ENCODE data around the gene LPCAT1. TPM values are rescaled to one million over a fixed set of nuclear protein-coding genes. Genes with fewer than 3 reads are reported as not detected.

Gene LPCAT1
- total and polyA plus RNA-seq, 2 of the 13 experiments (the other 11 are each of a cell fraction or from before 2014, with no cell fraction given): 29.8 to 90.6 TPM

DNA sequence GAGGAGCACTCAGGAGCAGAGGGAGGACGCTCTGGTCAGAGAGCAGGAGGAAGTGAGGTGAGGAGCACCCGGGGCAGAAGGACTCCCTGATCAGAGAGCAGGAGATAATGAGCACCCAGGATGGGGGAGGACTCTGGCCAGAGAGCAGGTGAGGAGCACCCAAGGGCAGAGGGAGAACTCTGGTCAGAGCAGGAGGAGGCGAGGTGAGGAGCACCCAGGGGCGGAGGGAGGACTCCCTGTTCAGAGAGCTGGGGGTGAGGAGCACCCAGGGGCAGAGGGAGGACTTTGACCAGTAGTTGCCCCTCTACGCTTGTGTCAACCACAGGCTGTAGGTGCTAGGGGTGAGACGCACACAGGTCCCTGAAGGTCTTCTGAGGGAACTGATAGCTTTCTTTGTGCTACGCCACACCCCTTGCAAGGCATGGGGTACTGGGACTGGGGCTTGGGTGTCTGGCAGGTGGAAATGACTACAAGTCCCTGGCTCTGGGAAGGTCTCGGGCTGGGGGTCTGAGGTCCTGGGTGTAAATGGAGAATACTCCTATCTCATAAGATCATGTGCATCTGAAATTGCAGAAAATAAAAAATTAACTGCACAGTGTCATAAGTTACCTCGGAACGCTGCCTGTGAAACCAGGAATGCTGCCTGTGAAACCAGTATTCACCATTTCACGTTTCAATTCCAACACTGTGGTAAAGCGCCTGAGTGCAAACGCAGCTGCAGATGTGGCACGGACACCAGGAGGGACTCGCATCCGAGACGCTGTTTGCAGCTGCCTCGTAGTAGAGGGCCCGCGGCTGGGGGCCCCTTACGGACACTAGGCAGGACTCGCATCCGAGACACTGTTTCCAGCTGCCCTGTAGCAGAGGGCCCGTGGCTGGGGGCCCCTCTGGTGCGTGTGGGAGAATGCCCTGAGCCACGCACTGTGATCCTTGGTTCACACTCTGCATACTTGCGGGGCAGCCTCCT lies 51.5 kb downstream of the LPCAT1 start:
- H3K4me3 ChIP-seq (replicated peaks in 1 of 3; ENCODE audit: insufficient read depth in 1 of 3, low read depth in 2 of 3, low read length in 3 of 3): no peak overlapping the region
- peaks cover 8% of the 10 kb centered on the region; the same call in 1 of the 2 replicates for H4K20me1 ChIP-seq (ENCODE audit: insufficient read depth, low read length)
- no peak for FAIRE-seq
- peaks cover 20 to 49% of the 10 kb centered on the region in 2 experiments for H3K36me3 ChIP-seq (replicated peaks in 1 of 2; ENCODE audit: control insufficient read depth in 1 of 2, insufficient read depth in 2 of 2, low read length in 2 of 2)
- ChIA-PET CTCF (ENCODE audit: low intra/inter-chr PET ratio, low total read pairs) (no interaction called here), POLR2A (no interaction called here)
- in situ Hi-C loops (cut with HindIII; ENCODE audit: extremely low pct_ligation_motif_present, low pct_unique_long_range_greater_than_20kb): no loop called here
- peaks cover 29% of the 10 kb centered on the region for H3K4me1 ChIP-seq (ENCODE audit: insufficient read depth, low read length)
- intact Hi-C loops (cut with micrococcal nuclease; ENCODE audit: unreplicated experiment): no loop called here
- TF ChIP-seq KDM5B (CRISPR knock-in tag; IDR thresholded peaks at IDR 0.05; ENCODE audit: borderline replicate concordance) (no peak), FOSL2 (CRISPR knock-in tag; IDR thresholded peaks at IDR 0.05) (no peak), DMTF1 (CRISPR knock-in tag; IDR thresholded peaks at IDR 0.05) (no peak), ZNF800 (CRISPR knock-in tag; IDR thresholded peaks at IDR 0.05) (no peak), HMG20B (CRISPR knock-in tag; conservative IDR thresholded peaks at IDR 0.05) (no peak), ZNF510 (CRISPR knock-in tag; IDR thresholded peaks at IDR 0.05; ENCODE audit: low read depth) (no peak), RNF2 (conservative IDR thresholded peaks at IDR 0.05; ENCODE audit: low read depth) (no peak), RORA (CRISPR knock-in tag; IDR thresholded peaks at IDR 0.05) (no peak), ZNF616 (CRISPR knock-in tag; IDR thresholded peaks at IDR 0.05; ENCODE audit: low read depth) (no peak), NR2F2 (IDR thresholded peaks at IDR 0.05; ENCODE audit: borderline replicate concordance, low read depth) (no peak), ZNF263 (CRISPR knock-in tag; IDR thresholded peaks at IDR 0.05) (peak; percentile 98), ZC3H13 (CRISPR knock-in tag; IDR thresholded peaks at IDR 0.05) (0 out of 2 replicates have a peak, but pooled peaks have one; percentile 26)
- TF ChIP-seq, protein P1, sequence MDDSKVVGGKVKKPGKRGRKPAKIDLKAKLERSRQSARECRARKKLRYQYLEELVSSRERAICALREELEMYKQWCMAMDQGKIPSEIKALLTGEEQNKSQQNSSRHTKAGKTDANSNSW (CRISPR knock-in tag; IDR thresholded peaks at IDR 0.05; ENCODE audit: borderline replicate concordance): no peak
- WGBS (ENCODE audit: low lambda C conversion rate): 95% methylated on average over 20 of the region's 27 CpGs
- no peaks in the 10 kb centered on the region for H3K79me2 ChIP-seq (ENCODE audit: insufficient read depth, low read length)
- H3K27ac ChIP-seq (ENCODE audit: extremely low read length, insufficient read depth, low read length): no peak overlapping the region
- H3K9me3 ChIP-seq (ENCODE audit: low read length): no peaks in the 10 kb centered on the region
- H3K27me3 ChIP-seq (ENCODE audit: control insufficient read depth in 1 of 2, insufficient read depth in 2 of 2, low read length in 2 of 2): no peaks in the 10 kb centered on the region
- H2AFZ ChIP-seq (ENCODE audit: low read length): no peak overlapping the region
- no peak for ATAC-seq
- no peak overlapping the region for H3K4me2 ChIP-seq (ENCODE audit: low read depth, low read length)
- no peak overlapping the region for H3K9ac ChIP-seq (ENCODE audit: insufficient read depth, low read depth, low read length)
- BruUV-seq (replicated peaks): no TSS peak
- DNase-seq (ENCODE audit: low spot score): no peak

Data from HepG2 (cell line).